K562 (cell line): ENCODE data around the gene ARHGAP26. TPM values are rescaled to one million over a fixed set of nuclear protein-coding genes. Genes with fewer than 3 reads are reported as not detected.

Experiments
- ETV1 ChIP-seq: fragments of 450-650 bp; conservative IDR thresholded peaks from 2 replicates; pipeline ENCODE4 v1.6.1; 2016; ENCODE audit warnings: missing genetic modification characterization, control low read depth, low read depth, missing compliant biosample characterization
- RBM22 ChIP-seq: fragments of 200-400 bp; formaldehyde crosslinking; IDR thresholded peaks from 2 replicates; pipeline ENCODE4 v1.6.1; 2018; ENCODE audit warnings: low read length, low read depth; ENCODE audit not compliant: poor library complexity, severe bottlenecking
- TSC22D4 ChIP-seq: fragments of 450-650 bp; IDR thresholded peaks from 2 replicates; pipeline ENCODE4 v1.6.1; 2016; ENCODE audit warnings: missing genetic modification characterization, missing biosample characterization, control low read depth
- ZMIZ1 ChIP-seq, 2 experiments: fragments of 150-350 bp in 1 of 2; IDR thresholded peaks; 2 replicates each; pipeline ENCODE4 v1.6.1; 2012 to 2016; ENCODE audit warnings: low read depth in 2 of 2, low read length in 2 of 2, mild to moderate bottlenecking in 1 of 2, moderate library complexity in 1 of 2
- polyA plus RNA-seq, 8 experiments: library from polyadenylated mRNA; depleted of rRNA in 4 of 8; stranded (reverse) in 5 of 8; unstranded in 3 of 8; fragments of >200 nt; fragmentation: Nextera tagmentation in 2 of 8; fragmentation: Illumina TruSeq in 1 of 8; extraction: Ambion mirVana in 2 of 8; extraction: Trizol in 1 of 8; gene quantifications; 2 replicates each; pipeline versions ENCODE4 v1.2.1 to v1.2.3, GENCODE V29; 2011 to 2014; ENCODE audit warnings: inconsistent platforms in 1 of 8, missing spikeins in 1 of 8
- total RNA-seq, 7 experiments: library from RNA; depleted of rRNA in 6 of 7; stranded (reverse); fragments of >200 nt in 6 of 7; fragmentation: Illumina TruSeq in 2 of 7; extraction: Trizol in 2 of 7; gene quantifications; 2 replicates each; pipeline versions ENCODE4 v1.2.1 to v1.2.3, GENCODE V29; 2011 to 2021; ENCODE audit warnings: low replicate concordance in 1 of 7
- TF ChIP-seq, protein P1 (sequence below): fragments of 200-600 bp; sonication (generic); IDR thresholded peaks from one replicate; pipeline ENCODE4 v1.6.1; 2012; ENCODE audit warnings: mild to moderate bottlenecking, low read depth, low read length, inconsistent platforms
- TF ChIP-seq, protein P2 (sequence below): fragments of 450-650 bp; IDR thresholded peaks from 2 replicates; pipeline ENCODE4 v1.6.1; 2017; ENCODE audit warnings: mild to moderate bottlenecking, moderate library complexity

The ARHGAP26 gene
- total and polyA plus RNA-seq, 9 of the 15 experiments (the other 6 are each of a cell fraction or from before 2014, with no cell fraction given) = 0.13 to 1.1 (median 0.55) TPM

- TF ChIP-seq, protein P1, sequence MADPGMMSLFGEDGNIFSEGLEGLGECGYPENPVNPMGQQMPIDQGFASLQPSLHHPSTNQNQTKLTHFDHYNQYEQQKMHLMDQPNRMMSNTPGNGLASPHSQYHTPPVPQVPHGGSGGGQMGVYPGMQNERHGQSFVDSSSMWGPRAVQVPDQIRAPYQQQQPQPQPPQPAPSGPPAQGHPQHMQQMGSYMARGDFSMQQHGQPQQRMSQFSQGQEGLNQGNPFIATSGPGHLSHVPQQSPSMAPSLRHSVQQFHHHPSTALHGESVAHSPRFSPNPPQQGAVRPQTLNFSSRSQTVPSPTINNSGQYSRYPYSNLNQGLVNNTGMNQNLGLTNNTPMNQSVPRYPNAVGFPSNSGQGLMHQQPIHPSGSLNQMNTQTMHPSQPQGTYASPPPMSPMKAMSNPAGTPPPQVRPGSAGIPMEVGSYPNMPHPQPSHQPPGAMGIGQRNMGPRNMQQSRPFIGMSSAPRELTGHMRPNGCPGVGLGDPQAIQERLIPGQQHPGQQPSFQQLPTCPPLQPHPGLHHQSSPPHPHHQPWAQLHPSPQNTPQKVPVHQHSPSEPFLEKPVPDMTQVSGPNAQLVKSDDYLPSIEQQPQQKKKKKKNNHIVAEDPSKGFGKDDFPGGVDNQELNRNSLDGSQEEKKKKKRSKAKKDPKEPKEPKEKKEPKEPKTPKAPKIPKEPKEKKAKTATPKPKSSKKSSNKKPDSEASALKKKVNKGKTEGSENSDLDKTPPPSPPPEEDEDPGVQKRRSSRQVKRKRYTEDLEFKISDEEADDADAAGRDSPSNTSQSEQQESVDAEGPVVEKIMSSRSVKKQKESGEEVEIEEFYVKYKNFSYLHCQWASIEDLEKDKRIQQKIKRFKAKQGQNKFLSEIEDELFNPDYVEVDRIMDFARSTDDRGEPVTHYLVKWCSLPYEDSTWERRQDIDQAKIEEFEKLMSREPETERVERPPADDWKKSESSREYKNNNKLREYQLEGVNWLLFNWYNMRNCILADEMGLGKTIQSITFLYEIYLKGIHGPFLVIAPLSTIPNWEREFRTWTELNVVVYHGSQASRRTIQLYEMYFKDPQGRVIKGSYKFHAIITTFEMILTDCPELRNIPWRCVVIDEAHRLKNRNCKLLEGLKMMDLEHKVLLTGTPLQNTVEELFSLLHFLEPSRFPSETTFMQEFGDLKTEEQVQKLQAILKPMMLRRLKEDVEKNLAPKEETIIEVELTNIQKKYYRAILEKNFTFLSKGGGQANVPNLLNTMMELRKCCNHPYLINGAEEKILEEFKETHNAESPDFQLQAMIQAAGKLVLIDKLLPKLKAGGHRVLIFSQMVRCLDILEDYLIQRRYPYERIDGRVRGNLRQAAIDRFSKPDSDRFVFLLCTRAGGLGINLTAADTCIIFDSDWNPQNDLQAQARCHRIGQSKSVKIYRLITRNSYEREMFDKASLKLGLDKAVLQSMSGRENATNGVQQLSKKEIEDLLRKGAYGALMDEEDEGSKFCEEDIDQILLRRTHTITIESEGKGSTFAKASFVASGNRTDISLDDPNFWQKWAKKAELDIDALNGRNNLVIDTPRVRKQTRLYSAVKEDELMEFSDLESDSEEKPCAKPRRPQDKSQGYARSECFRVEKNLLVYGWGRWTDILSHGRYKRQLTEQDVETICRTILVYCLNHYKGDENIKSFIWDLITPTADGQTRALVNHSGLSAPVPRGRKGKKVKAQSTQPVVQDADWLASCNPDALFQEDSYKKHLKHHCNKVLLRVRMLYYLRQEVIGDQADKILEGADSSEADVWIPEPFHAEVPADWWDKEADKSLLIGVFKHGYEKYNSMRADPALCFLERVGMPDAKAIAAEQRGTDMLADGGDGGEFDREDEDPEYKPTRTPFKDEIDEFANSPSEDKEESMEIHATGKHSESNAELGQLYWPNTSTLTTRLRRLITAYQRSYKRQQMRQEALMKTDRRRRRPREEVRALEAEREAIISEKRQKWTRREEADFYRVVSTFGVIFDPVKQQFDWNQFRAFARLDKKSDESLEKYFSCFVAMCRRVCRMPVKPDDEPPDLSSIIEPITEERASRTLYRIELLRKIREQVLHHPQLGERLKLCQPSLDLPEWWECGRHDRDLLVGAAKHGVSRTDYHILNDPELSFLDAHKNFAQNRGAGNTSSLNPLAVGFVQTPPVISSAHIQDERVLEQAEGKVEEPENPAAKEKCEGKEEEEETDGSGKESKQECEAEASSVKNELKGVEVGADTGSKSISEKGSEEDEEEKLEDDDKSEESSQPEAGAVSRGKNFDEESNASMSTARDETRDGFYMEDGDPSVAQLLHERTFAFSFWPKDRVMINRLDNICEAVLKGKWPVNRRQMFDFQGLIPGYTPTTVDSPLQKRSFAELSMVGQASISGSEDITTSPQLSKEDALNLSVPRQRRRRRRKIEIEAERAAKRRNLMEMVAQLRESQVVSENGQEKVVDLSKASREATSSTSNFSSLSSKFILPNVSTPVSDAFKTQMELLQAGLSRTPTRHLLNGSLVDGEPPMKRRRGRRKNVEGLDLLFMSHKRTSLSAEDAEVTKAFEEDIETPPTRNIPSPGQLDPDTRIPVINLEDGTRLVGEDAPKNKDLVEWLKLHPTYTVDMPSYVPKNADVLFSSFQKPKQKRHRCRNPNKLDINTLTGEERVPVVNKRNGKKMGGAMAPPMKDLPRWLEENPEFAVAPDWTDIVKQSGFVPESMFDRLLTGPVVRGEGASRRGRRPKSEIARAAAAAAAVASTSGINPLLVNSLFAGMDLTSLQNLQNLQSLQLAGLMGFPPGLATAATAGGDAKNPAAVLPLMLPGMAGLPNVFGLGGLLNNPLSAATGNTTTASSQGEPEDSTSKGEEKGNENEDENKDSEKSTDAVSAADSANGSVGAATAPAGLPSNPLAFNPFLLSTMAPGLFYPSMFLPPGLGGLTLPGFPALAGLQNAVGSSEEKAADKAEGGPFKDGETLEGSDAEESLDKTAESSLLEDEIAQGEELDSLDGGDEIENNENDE = no peak
- TF ChIP-seq ZMIZ1 (IDR thresholded peaks at IDR 0.05; ENCODE audit: low read depth in 2 of 2, low read length in 2 of 2) = peak in 1 of 2 experiments; percentile 23; a peak in 1 of 4 replicates
- no peak for TF ChIP-seq RBM22
- no peak for TF ChIP-seq TSC22D4 (tag)
- TF ChIP-seq, protein P2, sequence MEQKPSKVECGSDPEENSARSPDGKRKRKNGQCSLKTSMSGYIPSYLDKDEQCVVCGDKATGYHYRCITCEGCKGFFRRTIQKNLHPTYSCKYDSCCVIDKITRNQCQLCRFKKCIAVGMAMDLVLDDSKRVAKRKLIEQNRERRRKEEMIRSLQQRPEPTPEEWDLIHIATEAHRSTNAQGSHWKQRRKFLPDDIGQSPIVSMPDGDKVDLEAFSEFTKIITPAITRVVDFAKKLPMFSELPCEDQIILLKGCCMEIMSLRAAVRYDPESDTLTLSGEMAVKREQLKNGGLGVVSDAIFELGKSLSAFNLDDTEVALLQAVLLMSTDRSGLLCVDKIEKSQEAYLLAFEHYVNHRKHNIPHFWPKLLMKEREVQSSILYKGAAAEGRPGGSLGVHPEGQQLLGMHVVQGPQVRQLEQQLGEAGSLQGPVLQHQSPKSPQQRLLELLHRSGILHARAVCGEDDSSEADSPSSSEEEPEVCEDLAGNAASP = no peak
- TF ChIP-seq ETV1 (tag) = peak; percentile 60; the same call in 1 of the 2 replicates
These were observed 452.4 kb downstream of the ARHGAP26 start (continued) for GRCh38 chr5:143222287-143223231.
